Measurements from ENCODE around the gene PIP4K2C.
"Not testable (repeated sequence)": the region's sequence is repeated elsewhere in the genome, so short reads cannot be mapped to it uniquely, and the experiment has no call there.

Gene PIP4K2C

DNA sequence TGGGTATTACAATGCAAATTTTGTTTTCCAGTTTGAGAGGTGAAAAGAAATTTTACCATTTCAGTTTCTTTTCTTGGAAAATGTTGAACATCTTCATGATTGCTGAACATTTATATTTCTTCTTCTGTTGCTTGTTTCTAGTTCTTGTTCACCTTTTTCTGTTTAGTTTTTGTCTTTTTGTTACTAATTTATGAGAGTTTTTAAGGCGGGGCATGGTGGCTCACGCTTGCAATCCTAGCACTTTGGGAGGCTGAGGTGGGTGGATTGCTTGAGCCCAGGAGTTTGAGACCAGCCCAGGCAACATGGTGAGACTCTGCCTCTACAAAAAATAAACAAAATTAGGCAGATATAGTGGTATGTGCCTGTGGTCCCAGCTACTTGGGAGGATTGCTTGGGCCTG is 30.5 kb upstream of the PIP4K2C start:
- DNase-seq = no peak

DNA sequence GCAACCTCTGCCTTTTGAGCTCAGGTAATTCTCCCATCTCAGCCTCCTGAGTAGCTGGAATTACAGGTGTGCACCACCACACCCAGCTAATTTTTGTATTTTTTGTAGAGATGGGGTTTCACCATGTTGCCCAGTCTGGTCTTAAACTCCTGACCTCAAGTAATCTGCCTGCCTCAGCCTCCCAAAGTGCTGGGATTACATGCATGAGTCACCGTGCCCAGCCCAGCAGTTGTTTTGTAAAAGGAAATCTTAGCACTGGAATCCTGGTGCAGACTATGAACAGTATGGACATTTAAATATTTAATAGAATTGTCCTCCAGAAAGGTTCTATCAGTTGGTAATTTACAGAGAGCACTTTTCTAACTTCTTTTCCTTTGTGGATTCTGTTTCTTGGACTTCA is 29.9 kb upstream of the PIP4K2C start:
- DNase-seq = not testable (repeated sequence)

- DNase-seq = no peak
Measured at GRCh38 chr12:57563358-57563757, 27.6 kb upstream of the PIP4K2C start.

DNA sequence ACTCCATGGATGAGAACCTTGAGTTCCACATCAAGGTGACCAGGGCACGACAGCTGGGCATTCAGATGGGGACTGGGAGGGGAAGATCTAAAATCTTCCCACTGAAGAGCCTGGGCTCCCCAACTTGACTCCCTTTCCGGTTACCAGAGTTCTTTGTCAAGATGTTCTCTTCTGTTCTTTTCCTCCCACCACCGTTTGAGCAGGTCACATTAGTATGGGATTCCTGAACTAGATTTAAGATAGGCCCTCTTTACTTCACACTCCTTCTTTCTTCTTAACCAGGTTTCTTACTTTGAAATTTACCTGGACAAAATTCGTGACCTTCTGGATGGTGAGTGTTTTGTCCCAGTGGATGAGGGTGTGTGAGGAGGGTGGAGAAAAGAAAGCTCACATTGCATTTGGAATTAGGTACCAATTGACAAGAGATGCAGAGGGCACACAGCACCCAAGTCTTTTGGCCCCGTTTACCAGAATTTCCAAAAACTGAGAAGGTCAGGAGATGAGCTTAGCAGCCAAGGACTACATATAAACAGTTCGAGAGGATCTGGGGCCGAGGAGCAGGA is 26.7 kb upstream of the PIP4K2C start:
- DNase-seq = no peak

GRCh38 chr12:57568838-57569237 is 22.2 kb upstream of the PIP4K2C start:
- no peak for DNase-seq

DNA sequence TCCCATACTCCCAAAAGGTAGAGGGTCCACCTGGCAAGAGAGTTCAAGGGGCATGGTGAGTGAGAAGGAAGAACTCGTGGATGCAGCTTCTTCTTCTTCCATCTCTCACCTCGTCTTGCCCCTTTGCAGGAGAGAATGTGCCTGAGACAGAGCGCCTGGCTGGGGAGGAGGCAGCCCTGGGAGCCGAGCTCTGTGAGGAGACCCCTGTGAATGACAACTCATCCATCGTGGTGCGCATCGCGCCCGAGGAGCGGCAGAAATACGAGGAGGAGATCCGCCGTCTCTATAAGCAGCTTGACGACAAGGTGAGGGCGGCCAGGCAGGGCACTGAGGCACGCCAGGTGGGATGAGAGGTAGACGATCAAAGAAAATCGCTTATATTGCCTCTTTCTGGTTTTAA is 21.1 kb upstream of the PIP4K2C start:
- DNase-seq = no peak

- not testable (repeated sequence) for DNase-seq
Measured at GRCh38 chr12:57570438-57570837, 20.6 kb upstream of the PIP4K2C start.

GRCh38 chr12:57571926-57572762 is 18.8 kb upstream of the PIP4K2C start:
- DNase-seq = no peak

DNA sequence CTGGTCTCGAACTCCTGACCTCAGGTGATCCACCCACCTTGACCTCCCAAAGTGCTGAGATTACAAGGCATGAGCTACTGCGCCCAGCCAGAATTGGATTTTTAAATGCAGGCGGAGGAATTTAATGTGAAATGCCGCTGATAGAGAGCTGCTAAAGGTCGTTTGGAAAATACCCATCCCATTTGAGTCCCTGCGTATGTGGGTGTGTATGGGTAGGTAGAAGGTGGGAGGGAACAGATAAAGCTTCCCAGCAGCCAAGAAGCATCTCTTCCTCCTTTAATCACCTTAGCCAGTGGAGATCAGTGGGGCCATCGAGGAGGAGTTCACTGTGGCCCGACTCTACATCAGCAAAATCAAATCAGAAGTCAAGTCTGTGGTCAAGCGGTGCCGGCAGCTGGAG is 16.2 kb upstream of the PIP4K2C start:
- no peak for DNase-seq

DNA sequence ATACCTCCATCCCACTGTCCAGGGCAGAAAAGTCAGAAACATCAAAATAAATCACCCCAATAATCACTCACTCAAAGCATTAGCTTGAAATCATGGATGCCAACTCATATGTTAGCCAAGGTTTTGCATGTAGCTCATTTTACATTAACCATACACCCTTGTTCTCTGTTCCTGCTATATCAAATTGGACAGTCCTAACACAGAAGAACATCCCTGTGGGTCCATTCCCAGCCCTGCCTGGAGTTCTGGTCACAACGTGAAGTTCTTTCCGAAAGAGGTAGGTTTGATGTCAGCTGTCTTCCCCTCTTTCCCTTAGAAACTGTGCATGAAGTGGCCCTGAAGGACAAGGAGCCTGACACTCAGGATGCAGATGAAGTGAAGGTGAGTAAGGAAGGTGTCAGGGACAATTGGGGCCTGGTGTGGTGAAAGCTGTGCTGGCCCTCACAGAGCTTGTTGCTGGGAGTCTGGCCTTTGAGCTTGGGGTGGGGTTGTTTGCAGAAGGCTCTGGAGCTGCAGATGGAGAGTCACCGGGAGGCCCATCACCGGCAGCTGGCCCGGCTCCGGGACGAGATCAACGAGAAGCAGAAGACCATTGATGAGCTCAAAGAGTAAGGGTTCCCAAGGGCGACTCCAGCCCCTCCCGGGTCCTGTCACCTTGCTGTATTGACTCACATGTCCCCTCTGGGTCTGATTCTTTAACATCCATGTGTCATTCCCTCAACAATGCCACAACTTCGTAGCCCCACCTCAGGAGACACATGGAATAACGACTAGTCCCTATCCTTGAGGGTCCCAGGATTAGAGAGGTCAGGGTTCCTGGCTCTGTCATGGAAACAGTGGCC is 15.0 kb upstream of the PIP4K2C start:
- DNase-seq = peak; percentile 45

DNA sequence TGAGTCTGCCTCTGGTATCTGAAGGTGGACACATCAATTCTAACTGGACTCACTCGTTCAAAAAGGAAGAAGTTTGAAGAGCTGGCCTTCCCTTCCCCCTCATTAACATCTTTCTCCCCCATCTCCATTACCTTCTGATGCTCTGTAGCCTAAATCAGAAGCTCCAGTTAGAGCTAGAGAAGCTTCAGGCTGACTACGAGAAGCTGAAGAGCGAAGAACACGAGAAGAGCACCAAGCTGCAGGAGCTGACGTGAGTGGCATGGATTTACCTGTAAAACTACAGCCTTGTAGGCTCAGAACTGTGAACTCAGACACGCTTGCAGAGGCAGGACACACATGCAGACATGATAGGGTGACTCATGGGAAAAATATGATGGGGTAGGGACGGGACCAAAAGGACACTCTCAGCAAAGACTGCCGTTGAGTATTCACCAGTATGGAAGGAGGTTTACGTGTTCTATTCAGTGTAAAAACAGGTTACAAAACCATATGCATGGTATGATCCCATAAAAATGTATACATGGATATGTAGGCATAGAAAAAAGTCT is 14.3 kb upstream of the PIP4K2C start:
- no peak for DNase-seq

DNA sequence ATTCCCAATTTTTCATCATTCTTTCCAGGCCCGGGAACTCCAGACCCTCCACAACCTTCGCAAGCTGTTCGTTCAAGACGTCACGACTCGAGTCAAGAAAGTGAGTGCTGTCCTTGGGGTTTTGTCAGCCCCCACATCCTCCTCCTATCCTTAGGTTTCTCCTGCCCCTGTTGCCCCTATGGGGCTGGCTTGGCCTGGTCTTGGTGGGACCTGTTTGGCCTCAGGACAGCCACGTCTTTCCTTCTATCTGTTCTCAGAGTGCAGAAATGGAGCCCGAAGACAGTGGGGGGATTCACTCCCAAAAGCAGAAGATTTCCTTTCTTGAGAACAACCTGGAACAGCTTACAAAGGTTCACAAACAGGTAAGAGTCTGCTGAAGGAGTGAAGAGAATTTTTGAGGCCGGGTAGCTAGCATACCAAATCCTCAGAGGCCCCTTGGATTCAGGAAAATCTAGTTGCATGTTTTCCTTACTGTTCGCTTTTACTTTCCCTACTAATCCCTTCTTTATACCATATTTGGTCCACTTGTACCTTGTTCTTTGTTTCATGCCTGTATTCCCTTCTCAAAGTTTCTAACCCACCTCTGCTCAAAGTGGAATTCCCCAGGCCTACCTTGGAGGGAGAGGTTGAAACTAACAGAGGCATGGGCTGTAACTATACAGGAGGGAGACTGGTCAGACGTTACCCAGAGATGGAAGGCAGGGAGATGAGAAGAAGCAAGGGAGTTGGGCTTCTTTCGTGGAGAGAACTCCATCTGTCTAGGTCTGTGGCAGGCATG is 12.8 kb upstream of the PIP4K2C start:
- no peak for DNase-seq

GRCh38 chr12:57579011-57579410 is 12.0 kb upstream of the PIP4K2C start:
- DNase-seq = no peak

DNA sequence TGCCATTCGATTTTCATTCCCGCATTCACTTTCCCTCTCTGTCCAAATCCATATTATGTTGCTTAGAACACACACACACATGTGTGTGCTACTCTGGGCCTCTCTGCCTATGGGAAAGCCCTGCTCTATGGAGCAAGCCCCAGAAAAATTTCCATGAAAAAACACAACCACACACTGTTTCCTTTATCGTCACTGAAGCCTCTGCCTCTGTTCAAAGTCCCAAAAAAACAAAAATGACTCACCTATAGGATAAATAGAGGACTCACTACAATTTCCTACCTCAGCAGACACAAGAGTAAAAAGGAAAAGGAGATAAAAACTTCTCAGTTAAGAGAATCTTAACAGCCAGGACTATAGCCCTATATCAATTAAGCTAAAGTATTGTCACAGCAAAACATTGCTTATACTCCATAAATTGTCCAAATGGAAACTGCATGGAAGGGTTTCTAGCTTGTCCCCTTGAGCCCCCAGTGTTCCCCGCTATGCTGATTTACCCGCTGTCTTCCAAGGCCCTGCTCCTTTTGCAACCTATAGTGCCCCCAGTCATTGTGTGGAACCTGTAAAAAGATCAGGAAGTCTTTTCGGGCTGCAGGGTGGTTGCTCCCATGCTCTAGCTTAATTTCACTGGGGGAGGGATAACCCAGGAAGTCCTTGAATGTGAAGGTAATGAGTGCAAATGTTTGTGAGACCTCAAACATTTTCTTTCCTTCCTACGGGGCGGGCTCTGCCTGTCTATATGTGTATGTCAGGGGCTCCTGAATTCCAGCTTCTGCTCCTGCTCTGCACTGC is 11.1 kb upstream of the PIP4K2C start:
- no peak for DNase-seq

DNA sequence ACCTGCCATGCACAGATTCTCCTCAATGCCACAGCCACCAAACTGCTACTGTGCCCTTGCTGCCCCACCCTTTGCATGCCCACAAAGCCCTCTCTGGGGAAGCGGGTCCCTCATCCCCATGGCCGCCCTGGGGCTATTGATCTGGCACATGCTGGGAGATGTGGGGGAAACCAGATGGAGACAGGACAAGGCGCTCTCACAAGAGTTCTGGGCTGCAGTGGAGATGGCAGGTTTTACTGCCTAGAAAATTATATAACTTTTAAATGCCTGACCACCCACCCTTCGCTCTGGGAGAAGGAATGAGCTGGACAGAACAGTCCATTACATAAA is 10.6 kb upstream of the PIP4K2C start:
- no peak for DNase-seq

- no peak for DNase-seq
Measured at GRCh38 chr12:57581802-57582201, 9.2 kb upstream of the PIP4K2C start.

- DNase-seq = no peak
Measured at GRCh38 chr12:57582440-57582839, 8.6 kb upstream of the PIP4K2C start.

- peak; percentile 93 for DNase-seq
Measured at GRCh38 chr12:57583008-57583831, 7.8 kb upstream of the PIP4K2C start.

GRCh38 chr12:57584050-57584449 is 6.9 kb upstream of the PIP4K2C start:
- DNase-seq = no peak

- DNase-seq = no peak
Measured at GRCh38 chr12:57584690-57585089, 6.3 kb upstream of the PIP4K2C start.

- DNase-seq = no peak
Measured at GRCh38 chr12:57585156-57585555, 5.8 kb upstream of the PIP4K2C start.
